Vagina (tissue), 2 donors: ENCODE results near the gene USP32.

Source experiments
- POLR2AphosphoS5 ChIP-seq, 2 donors: sonication (generic); formaldehyde crosslinking; IDR thresholded peaks; one replicate each; pipeline ENCODE4 v1.9.0; 2017; ENCODE audit warnings: antibody characterized with exemption in 2 of 2, mild to moderate bottlenecking in 2 of 2, low read depth in 1 of 2; ENCODE audit not compliant: insufficient read depth in 1 of 2
- TF ChIP-seq, protein P1 (sequence below), 3 experiments: fragments of 450-650 bp in 2 of 3; fragments of 200-600 bp in 1 of 3; sonication (generic) in 1 of 3; IDR thresholded peaks; one replicate each; pipeline ENCODE4 v1.5.1; 2017 to 2019; ENCODE audit warnings: antibody characterized with exemption in 3 of 3, mild to moderate bottlenecking in 2 of 3, moderate library complexity in 2 of 3

DNA sequence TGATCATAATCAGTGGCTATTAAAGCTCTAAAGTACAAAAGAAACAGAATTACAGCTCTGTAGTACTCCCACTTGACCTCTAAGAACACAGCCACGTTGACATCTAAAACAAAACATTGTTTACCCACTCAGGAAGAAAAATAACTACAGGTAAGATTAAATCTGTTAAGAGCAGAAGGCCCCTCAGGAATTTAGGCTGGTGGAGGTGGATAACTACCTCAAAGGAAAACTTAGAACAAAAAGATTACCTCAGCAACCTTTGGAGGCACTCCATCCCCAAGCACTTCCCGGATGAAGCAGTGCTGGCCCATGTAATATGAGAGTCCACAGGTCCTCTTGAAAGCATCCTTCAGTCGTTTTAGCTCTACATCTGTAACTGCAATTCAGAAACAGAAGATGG, 46.7 kb downstream of the USP32 start:
- TF ChIP-seq, protein P1, sequence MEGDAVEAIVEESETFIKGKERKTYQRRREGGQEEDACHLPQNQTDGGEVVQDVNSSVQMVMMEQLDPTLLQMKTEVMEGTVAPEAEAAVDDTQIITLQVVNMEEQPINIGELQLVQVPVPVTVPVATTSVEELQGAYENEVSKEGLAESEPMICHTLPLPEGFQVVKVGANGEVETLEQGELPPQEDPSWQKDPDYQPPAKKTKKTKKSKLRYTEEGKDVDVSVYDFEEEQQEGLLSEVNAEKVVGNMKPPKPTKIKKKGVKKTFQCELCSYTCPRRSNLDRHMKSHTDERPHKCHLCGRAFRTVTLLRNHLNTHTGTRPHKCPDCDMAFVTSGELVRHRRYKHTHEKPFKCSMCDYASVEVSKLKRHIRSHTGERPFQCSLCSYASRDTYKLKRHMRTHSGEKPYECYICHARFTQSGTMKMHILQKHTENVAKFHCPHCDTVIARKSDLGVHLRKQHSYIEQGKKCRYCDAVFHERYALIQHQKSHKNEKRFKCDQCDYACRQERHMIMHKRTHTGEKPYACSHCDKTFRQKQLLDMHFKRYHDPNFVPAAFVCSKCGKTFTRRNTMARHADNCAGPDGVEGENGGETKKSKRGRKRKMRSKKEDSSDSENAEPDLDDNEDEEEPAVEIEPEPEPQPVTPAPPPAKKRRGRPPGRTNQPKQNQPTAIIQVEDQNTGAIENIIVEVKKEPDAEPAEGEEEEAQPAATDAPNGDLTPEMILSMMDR (IDR thresholded peaks at IDR 0.05): no peak
- TF ChIP-seq POLR2AphosphoS5 (IDR thresholded peaks at IDR 0.05; ENCODE audit: insufficient read depth in 1 of 2, low read depth in 1 of 2): no peak
